ENCODE measurements around the gene DNAAF2.

DNA sequence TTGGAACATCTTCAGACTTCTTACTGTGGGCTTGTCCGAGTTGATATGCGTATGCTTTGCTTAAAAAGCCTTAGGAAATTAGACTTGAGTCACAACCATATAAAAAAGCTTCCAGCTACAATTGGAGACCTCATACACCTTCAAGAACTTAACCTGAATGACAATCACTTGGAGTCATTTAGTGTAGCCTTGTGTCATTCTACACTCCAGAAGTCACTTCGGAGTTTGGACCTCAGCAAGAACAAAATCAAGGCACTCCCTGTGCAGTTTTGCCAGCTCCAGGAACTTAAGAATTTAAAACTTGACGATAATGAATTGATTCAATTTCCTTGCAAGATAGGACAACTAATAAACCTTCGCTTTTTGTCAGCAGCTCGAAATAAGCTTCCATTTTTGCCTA lies 27.5 kb downstream of the DNAAF2 start:
- TF ChIP-seq, protein P1, sequence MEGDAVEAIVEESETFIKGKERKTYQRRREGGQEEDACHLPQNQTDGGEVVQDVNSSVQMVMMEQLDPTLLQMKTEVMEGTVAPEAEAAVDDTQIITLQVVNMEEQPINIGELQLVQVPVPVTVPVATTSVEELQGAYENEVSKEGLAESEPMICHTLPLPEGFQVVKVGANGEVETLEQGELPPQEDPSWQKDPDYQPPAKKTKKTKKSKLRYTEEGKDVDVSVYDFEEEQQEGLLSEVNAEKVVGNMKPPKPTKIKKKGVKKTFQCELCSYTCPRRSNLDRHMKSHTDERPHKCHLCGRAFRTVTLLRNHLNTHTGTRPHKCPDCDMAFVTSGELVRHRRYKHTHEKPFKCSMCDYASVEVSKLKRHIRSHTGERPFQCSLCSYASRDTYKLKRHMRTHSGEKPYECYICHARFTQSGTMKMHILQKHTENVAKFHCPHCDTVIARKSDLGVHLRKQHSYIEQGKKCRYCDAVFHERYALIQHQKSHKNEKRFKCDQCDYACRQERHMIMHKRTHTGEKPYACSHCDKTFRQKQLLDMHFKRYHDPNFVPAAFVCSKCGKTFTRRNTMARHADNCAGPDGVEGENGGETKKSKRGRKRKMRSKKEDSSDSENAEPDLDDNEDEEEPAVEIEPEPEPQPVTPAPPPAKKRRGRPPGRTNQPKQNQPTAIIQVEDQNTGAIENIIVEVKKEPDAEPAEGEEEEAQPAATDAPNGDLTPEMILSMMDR (IDR thresholded peaks at IDR 0.05), result no peak
- TF ChIP-seq EZH2 (IDR thresholded peaks at IDR 0.05; ENCODE audit: borderline replicate concordance, insufficient read depth, low read depth, low read length, poor library complexity, severe bottlenecking), result no peak

Measured in B cell (primary cell).